Lung (tissue), 12 donors: ENCODE measurements around the gene NSG2. TPM values are rescaled to one million over a fixed set of nuclear protein-coding genes. Genes with fewer than 3 reads are reported as not detected.
"Not testable (repeated sequence)": the region's sequence is repeated elsewhere in the genome, so short reads cannot be mapped to it uniquely, and the experiment has no call there.

Source experiments
- ATAC-seq: fragments of 200-7000 bp; cut with Tn5 transposase; one replicate; pipeline ENCODE4 v1.9.1; 2020; ENCODE audit warnings: moderate number of reproducible peaks; ENCODE audit not compliant: insufficient read depth, low FRiP score
- DNase-seq, 3 donors: peaks; one replicate each; pipeline ENCODE4 v3.0.0-alpha.2; 2013 to 2017
- H3K27ac ChIP-seq, 2 donors: one replicate each; pipeline ENCODE4 v1.5.1; 2013; ENCODE audit warnings: mild to moderate bottlenecking in 2 of 2, moderate library complexity in 2 of 2, control low read depth in 1 of 2, inconsistent platforms in 1 of 2, low read depth in 1 of 2, low read length in 1 of 2
- H3K27me3 ChIP-seq, 3 donors: one replicate each; pipeline ENCODE4 v1.5.1; 2013; ENCODE audit warnings: low read length in 2 of 3; ENCODE audit not compliant: control insufficient read depth in 3 of 3, insufficient read depth in 3 of 3
- H3K36me3 ChIP-seq, 4 donors: one replicate each; pipeline ENCODE4 v1.5.1; 2013; ENCODE audit warnings: low read length in 4 of 4, mild to moderate bottlenecking in 1 of 4, moderate library complexity in 1 of 4; ENCODE audit not compliant: control insufficient read depth in 4 of 4, insufficient read depth in 4 of 4
- H3K4me1 ChIP-seq, 5 donors: one replicate each; pipeline ENCODE4 v1.5.1; 2013; ENCODE audit warnings: low read length in 5 of 5, mild to moderate bottlenecking in 2 of 5, moderate library complexity in 1 of 5; ENCODE audit not compliant: control insufficient read depth in 5 of 5, insufficient read depth in 5 of 5
- H3K4me3 ChIP-seq: one replicate; pipeline ENCODE4 v1.5.1; 2013; ENCODE audit warnings: mild to moderate bottlenecking, control low read depth, moderate library complexity
- H3K9ac ChIP-seq, 2 donors: one replicate each; pipeline ENCODE4 v1.5.1; 2013; ENCODE audit warnings: low read length in 2 of 2, control low read depth in 1 of 2; ENCODE audit not compliant: insufficient read depth in 1 of 2
- H3K9me3 ChIP-seq, 4 donors: one replicate each; pipeline ENCODE4 v1.5.1; 2013; ENCODE audit warnings: low read length in 3 of 4, mild to moderate bottlenecking in 1 of 4, moderate library complexity in 1 of 4; ENCODE audit not compliant: control insufficient read depth in 4 of 4, insufficient read depth in 3 of 4
- CTCF ChIP-seq: IDR thresholded peaks from 2 replicates; pipeline ENCODE4 v1.5.1; 2012; ENCODE audit warnings: mild to moderate bottlenecking; ENCODE audit errors: control extremely low read depth, extremely low read depth
- WGBS, 2 donors: extraction: QIAGEN DNeasy Blood & Tissue Kit; methylation state at CpG; one replicate each; pipeline ENCODE4 v1.1.7; 2013; 5-methylcytosine and 5-hydroxymethylcytosine counted together
- polyA plus RNA-seq, 2 donors: library from polyadenylated mRNA; stranded (reverse); fragments of 200-250 nt; gene quantifications; one replicate each; pipeline ENCODE4 v1.2.1, GENCODE V29; 2013
- total RNA-seq, 2 donors: library from RNA; depleted of rRNA in 1 of 2; stranded (reverse); fragments of >200 nt in 1 of 2; gene quantifications; one replicate each; pipeline ENCODE4 v1.2.1, GENCODE V29; 2014 to 2021
- donor health status: control.
- donor health status: control.
- donor health status: Bipolar disorder and iron deficiency.
- donor health status: healthy.
- donor health status: DM: yes; HTN: yes; CAD: no.

NSG2 gene
- total and polyA plus RNA-seq, 4 donors, result 0.13 to 1.6 (median 0.16) TPM; not detected in 1

DNA sequence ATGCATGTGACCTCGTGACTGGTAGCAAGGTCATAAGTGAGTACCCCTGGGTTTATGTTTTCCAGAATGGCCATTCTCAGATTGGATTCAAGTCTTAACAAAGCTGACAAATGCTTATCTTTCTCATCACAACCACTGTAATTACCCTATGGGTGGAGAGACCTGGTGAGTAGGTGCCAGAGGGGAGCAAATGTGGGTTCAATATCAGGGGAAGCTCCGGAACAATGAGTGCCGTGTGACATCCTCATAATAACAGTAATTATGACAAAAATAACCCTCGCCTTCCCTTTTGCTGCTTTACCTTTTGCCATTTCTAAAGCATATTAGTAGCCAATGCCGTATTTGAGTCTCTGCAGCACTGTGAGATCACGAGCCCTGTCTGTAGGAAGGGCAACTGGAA lies 95.9 kb downstream of the NSG2 start:
- Histone ChIP-seq H3K9me3 (peaks cover 0 to 5% (median 0%) of the 10 kb centered on the region in 4 donors), H3K27ac (no peak overlapping the region), H3K4me3 (no peak overlapping the region), H3K36me3 (no peaks in the 10 kb centered on the region), H3K4me1 (peaks cover 0 to 2% (median 0%) of the 10 kb centered on the region in 5 donors), H3K27me3 (no peaks in the 10 kb centered on the region), H3K9ac (no peak overlapping the region)
- no peak for TF ChIP-seq CTCF
- ATAC-seq, result no peak
- WGBS, 2 donors, result 77 to 81% methylated on average over 6 of the region's 6 CpGs
- no peak for DNase-seq

GRCh38 chr5:174145091-174145490 lies 99.6 kb downstream of the NSG2 start:
- Histone ChIP-seq H3K36me3 (no peaks in the 10 kb centered on the region), H3K9me3 (peaks cover 0 to 3% (median 0%) of the 10 kb centered on the region in 4 donors), H3K9ac (no peak overlapping the region), H3K27ac (no peak overlapping the region), H3K4me1 (peaks cover 0 to 2% (median 0%) of the 10 kb centered on the region in 5 donors), H3K4me3 (no peak overlapping the region), H3K27me3 (no peaks in the 10 kb centered on the region)
- ATAC-seq (no peak), DNase-seq (no peak)
- WGBS, 2 donors, result 70 to 73% methylated on average over 2 of the region's 2 CpGs
- no peak for TF ChIP-seq CTCF

GRCh38 chr5:174145821-174146220 lies 100.3 kb downstream of the NSG2 start:
- no peak for ATAC-seq
- no peaks in the 10 kb centered on the region for H3K36me3 ChIP-seq
- peaks cover 0 to 2% (median 0%) of the 10 kb centered on the region in 5 donors for H3K4me1 ChIP-seq
- H3K9me3 ChIP-seq, result peaks cover 0 to 3% (median 0%) of the 10 kb centered on the region in 4 donors
- no peak for DNase-seq
- H3K4me3 ChIP-seq, result no peak overlapping the region
- H3K9ac ChIP-seq, result no peak overlapping the region
- TF ChIP-seq CTCF, result no peak
- no peaks in the 10 kb centered on the region for H3K27me3 ChIP-seq
- WGBS, 2 donors, result 69 to 70% methylated on average over 5 of the region's 5 CpGs
- H3K27ac ChIP-seq, result no peak overlapping the region

DNA sequence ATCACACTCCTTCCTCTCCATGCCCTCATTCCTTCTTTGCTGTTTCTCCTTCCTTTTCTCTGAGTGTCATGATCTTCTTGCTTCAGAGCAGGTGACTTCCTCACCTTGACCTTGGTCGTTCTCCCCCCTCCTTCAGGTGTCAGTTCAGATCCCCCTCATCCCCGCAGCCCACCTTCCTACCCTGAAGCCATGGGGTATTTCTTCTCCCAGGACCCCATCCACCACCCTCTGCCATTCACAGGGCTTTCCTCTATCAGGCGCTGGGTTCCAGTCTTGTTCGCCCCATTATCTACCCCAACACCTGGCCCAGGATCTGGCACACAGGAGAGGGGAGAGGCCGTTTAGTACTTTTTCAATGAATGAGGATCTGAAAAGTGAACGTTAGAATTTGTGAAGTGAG lies 101.0 kb downstream of the NSG2 start:
- no peaks in the 10 kb centered on the region for H3K27me3 ChIP-seq
- ATAC-seq, result no peak
- 76 to 79% methylated on average over 6 of the region's 6 CpGs for WGBS, 2 donors

GRCh38 chr5:174147012-174147411 lies 101.5 kb downstream of the NSG2 start:
- not testable (repeated sequence) for H3K9me3 ChIP-seq, H3K9ac ChIP-seq, H3K27ac ChIP-seq, DNase-seq, ATAC-seq, H3K4me3 ChIP-seq, H3K36me3 ChIP-seq, H3K27me3 ChIP-seq, H3K4me1 ChIP-seq
- 62 to 67% methylated on average over 1 of the region's 1 CpG for WGBS, 2 donors

More for the DNA sequence above, 101.0 kb downstream of the NSG2 start:
- no peak overlapping the region for H3K4me3 ChIP-seq
- no peak overlapping the region for H3K9ac ChIP-seq
- no peak for TF ChIP-seq CTCF
- peaks cover 0 to 3% (median 0%) of the 10 kb centered on the region in 4 donors for H3K9me3 ChIP-seq
- no peak overlapping the region for H3K27ac ChIP-seq
- peaks cover 0 to 2% (median 0%) of the 10 kb centered on the region in 5 donors for H3K4me1 ChIP-seq
- no peaks in the 10 kb centered on the region for H3K36me3 ChIP-seq
- no peak for DNase-seq
